Brain microvascular endothelial cell (primary cell): ENCODE data around the gene CKAP2L.

ENCODE experiments used
- DNase-seq: peaks from one replicate; pipeline ENCODE4 v3.0.0-alpha.2; 2020
- H3K27ac ChIP-seq: fragments of 250-450 bp; sonication (Bioruptor Pico); 2 replicates; pipeline ENCODE4 v1.5.1; 2020; ENCODE audit warnings: mild to moderate bottlenecking, moderate library complexity
- H3K27me3 ChIP-seq: fragments of 250-450 bp; sonication (Bioruptor Pico); replicated peaks from 2 replicates; pipeline ENCODE4 v1.5.1; 2020; ENCODE audit warnings: mild to moderate bottlenecking
- H3K36me3 ChIP-seq: fragments of 250-450 bp; sonication (Bioruptor Pico); replicated peaks from 2 replicates; pipeline ENCODE4 v1.5.1; 2020; ENCODE audit warnings: mild to moderate bottlenecking
- H3K4me3 ChIP-seq: 2 replicates; pipeline ENCODE4 v1.5.1; 2011; ENCODE audit warnings: low read depth, mild to moderate bottlenecking, control low read depth, low read length, moderate library complexity
- CTCF ChIP-seq: IDR thresholded peaks from 2 replicates; pipeline ENCODE4 v1.5.1; 2011; ENCODE audit warnings: low read depth, mild to moderate bottlenecking, moderate library complexity, low read length, control low read depth, inconsistent platforms; ENCODE audit errors: missing control alignments
- in situ Hi-C: cut with HindIII; loops from 2 replicates; pipeline ENCODE4 v1.10.0; 2017; ENCODE audit warnings: low sequenced_read_pairs, low pct_ligation_motif_present

The CKAP2L gene

DNA sequence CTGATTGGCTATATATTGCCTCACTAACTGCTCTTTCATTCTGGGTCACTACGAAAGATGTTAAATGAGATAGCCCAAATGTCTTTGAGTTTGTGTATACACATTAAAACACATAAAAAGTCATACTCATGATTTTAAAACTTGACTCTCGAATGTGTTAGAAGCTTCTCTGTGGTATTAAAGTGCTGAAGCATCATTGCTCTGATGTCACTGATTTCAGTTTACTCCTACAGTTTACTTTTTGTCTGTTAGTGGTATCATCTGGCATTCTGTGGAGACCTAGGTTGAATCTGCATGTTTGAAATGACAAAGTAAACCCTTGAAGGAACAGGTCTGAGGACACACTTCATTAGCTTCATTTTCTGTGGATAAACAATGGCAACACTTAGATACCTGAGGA lies 32.9 kb downstream of the CKAP2L start:
- in situ Hi-C loops = no loop called here
- no peak overlapping the region for H3K27ac ChIP-seq
- no peak for TF ChIP-seq CTCF
- no peaks in the 10 kb centered on the region for H3K27me3 ChIP-seq
- H3K36me3 ChIP-seq = no peaks in the 10 kb centered on the region
- DNase-seq = no peak
- H3K4me3 ChIP-seq = no peak overlapping the region

DNA sequence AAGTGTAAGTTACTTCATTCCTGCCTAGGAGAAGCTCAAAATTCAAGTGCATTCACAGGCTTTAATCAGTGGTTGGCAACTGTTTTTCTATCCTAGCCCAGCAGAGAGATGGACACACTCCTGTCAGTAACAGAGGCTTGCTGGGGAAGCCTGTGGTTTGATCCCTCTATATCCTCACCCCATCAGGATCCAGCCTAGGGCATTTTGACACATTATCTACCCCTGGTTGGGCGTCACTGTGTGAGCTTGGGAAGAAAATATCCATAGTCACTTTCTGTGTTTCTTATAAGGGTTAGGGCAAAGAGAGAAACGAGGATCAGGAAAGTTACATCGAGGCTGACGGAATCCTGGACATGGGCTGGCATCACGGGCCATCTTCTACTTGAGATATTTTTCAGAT lies 33.6 kb downstream of the CKAP2L start:
- TF ChIP-seq CTCF = no peak
- DNase-seq = no peak
- Histone ChIP-seq H3K36me3 (no peaks in the 10 kb centered on the region), H3K27ac (no peak overlapping the region), H3K27me3 (no peaks in the 10 kb centered on the region), H3K4me3 (no peak overlapping the region)
- in situ Hi-C loops = no loop called here

- H3K27ac ChIP-seq = no peak overlapping the region
- no peaks in the 10 kb centered on the region for H3K27me3 ChIP-seq
- no peak for TF ChIP-seq CTCF
- no peak for DNase-seq
- in situ Hi-C loops = no loop called here
- no peaks in the 10 kb centered on the region for H3K36me3 ChIP-seq
- no peak overlapping the region for H3K4me3 ChIP-seq
Observed at GRCh38 chr2:112730216-112730615, 34.2 kb downstream of the CKAP2L start.

GRCh38 chr2:112728378-112729175 lies 35.8 kb downstream of the CKAP2L start:
- DNase-seq = no peak
- no peak overlapping the region for H3K27ac ChIP-seq
- H3K27me3 ChIP-seq = no peaks in the 10 kb centered on the region
- no peak for TF ChIP-seq CTCF
- H3K4me3 ChIP-seq = no peak overlapping the region
- in situ Hi-C loops = no loop called here
- no peaks in the 10 kb centered on the region for H3K36me3 ChIP-seq

- DNase-seq = no peak
- no peak for TF ChIP-seq CTCF
- in situ Hi-C loops = no loop called here
- H3K4me3 ChIP-seq = no peak overlapping the region
- no peaks in the 10 kb centered on the region for H3K27me3 ChIP-seq
- H3K27ac ChIP-seq = no peak overlapping the region
- H3K36me3 ChIP-seq = no peaks in the 10 kb centered on the region
Observed at GRCh38 chr2:112728029-112728362, 36.4 kb downstream of the CKAP2L start.
